ENCODE data around the gene SF3B1. TPM values are rescaled to one million over a fixed set of nuclear protein-coding genes. Genes with fewer than 3 reads are reported as not detected.

Gene SF3B1
- total and polyA plus RNA-seq, 2 of the 13 experiments (the other 11 are each of a cell fraction or from before 2014, with no cell fraction given), result 387 to 750 TPM

DNA sequence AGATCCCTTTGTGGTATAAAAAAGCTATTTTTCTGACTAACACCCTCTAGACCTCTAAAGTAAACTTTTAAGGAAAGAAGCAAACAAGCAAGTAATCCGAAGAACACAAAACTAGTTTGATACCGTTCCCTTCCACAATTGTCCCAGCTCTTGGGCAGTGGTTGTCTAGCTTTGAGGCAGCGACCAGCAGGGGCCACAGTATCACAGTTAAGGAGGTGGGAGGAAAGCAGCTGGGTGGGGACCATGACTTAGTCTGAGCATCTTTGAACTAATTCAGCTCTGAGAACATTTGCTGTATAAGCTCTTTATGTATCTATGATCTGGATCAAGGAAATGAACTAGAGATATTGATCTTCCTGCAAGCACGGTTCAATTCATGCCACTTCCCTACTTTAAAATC, 51.0 kb downstream of the SF3B1 start (continued):
- TF ChIP-seq ZNF782 (CRISPR knock-in tag; IDR thresholded peaks at IDR 0.05; ENCODE audit: borderline replicate concordance) (no peak), SIN3B (IDR thresholded peaks at IDR 0.05; ENCODE audit: low read length) (no peak), CTCF (CRISPR knock-in tag; IDR thresholded peaks at IDR 0.05) (peak; percentile 60), CSRNP1 (CRISPR knock-in tag; IDR thresholded peaks at IDR 0.05) (no peak), CREM (IDR thresholded peaks at IDR 0.05) (no peak), CREM (CRISPR knock-in tag; IDR thresholded peaks at IDR 0.05) (no peak), STAG1 (CRISPR knock-in tag; IDR thresholded peaks at IDR 0.05) (peak; percentile 56), NAIF1 (CRISPR knock-in tag; IDR thresholded peaks at IDR 0.05; ENCODE audit: borderline replicate concordance) (no peak)
- TF ChIP-seq, protein P1, sequence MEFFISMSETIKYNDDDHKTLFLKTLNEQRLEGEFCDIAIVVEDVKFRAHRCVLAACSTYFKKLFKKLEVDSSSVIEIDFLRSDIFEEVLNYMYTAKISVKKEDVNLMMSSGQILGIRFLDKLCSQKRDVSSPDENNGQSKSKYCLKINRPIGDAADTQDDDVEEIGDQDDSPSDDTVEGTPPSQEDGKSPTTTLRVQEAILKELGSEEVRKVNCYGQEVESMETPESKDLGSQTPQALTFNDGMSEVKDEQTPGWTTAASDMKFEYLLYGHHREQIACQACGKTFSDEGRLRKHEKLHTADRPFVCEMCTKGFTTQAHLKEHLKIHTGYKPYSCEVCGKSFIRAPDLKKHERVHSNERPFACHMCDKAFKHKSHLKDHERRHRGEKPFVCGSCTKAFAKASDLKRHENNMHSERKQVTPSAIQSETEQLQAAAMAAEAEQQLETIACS (CRISPR knock-in tag; IDR thresholded peaks at IDR 0.05), result no peak

- in situ Hi-C loops (cut with HindIII; ENCODE audit: extremely low pct_ligation_motif_present, low pct_unique_long_range_greater_than_20kb) (loop anchor here (5.0 to 25.0 kb wide), 3 partner anchors 194 to 619 kb away; no protein-coding TSS in a partner anchor), intact Hi-C loops (cut with micrococcal nuclease; ENCODE audit: unreplicated experiment) (no loop called here)
- Histone ChIP-seq H2AFZ (ENCODE audit: low read length) (no peak overlapping the region), H3K27me3 (ENCODE audit: control insufficient read depth in 1 of 2, insufficient read depth in 2 of 2, low read length in 2 of 2) (peaks cover 0 to 14% of the 10 kb centered on the region in 2 experiments; a peak in 1 of 5 replicates), H3K79me2 (ENCODE audit: insufficient read depth, low read length) (no peaks in the 10 kb centered on the region), H3K36me3 (replicated peaks in 1 of 2; ENCODE audit: control insufficient read depth in 1 of 2, insufficient read depth in 2 of 2, low read length in 2 of 2) (no peaks in the 10 kb centered on the region), H3K27ac (ENCODE audit: extremely low read length, insufficient read depth, low read length) (no peak overlapping the region), H3K4me1 (ENCODE audit: insufficient read depth, low read length) (0 out of 2 replicates have a peak, but pooled peaks cover 6% of the 10 kb centered on the region), H3K4me3 (replicated peaks in 1 of 3; ENCODE audit: insufficient read depth in 1 of 3, low read depth in 2 of 3, low read length in 3 of 3) (no peak overlapping the region), H3K9me3 (ENCODE audit: low read length) (no peaks in the 10 kb centered on the region), H3K9ac (ENCODE audit: insufficient read depth, low read depth, low read length) (no peak overlapping the region), H3K4me2 (ENCODE audit: low read depth, low read length) (no peak overlapping the region), H4K20me1 (ENCODE audit: insufficient read depth, low read length) (no peaks in the 10 kb centered on the region)
- ChIA-PET POLR2A (no interaction called here), CTCF (ENCODE audit: low intra/inter-chr PET ratio, low total read pairs) (no interaction called here)
- WGBS (ENCODE audit: low lambda C conversion rate), result 4% methylated on average over 1 of the region's 1 CpG
- no peak for ATAC-seq
- no peak for FAIRE-seq
- BruUV-seq (replicated peaks), result no TSS peak
- DNase-seq (ENCODE audit: low spot score), result no peak
- TF ChIP-seq ZBTB7B (CRISPR knock-in tag; IDR thresholded peaks at IDR 0.05) (no peak), SMAD3 (CRISPR knock-in tag; IDR thresholded peaks at IDR 0.05) (no peak), RFX5 (IDR thresholded peaks at IDR 0.05; ENCODE audit: low read depth, low read length) (no peak), SRF (IDR thresholded peaks at IDR 0.05; ENCODE audit: low read depth, low read length) (no peak), TOPORS (CRISPR knock-in tag; IDR thresholded peaks at IDR 0.05) (no peak), ZNF496 (CRISPR knock-in tag; IDR thresholded peaks at IDR 0.05; ENCODE audit: insufficient replicate concordance) (no peak)
- TF ChIP-seq, protein P2, sequence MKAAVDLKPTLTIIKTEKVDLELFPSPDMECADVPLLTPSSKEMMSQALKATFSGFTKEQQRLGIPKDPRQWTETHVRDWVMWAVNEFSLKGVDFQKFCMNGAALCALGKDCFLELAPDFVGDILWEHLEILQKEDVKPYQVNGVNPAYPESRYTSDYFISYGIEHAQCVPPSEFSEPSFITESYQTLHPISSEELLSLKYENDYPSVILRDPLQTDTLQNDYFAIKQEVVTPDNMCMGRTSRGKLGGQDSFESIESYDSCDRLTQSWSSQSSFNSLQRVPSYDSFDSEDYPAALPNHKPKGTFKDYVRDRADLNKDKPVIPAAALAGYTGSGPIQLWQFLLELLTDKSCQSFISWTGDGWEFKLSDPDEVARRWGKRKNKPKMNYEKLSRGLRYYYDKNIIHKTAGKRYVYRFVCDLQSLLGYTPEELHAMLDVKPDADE (CRISPR knock-in tag; IDR thresholded peaks at IDR 0.05), result no peak
- TF ChIP-seq, protein P3, sequence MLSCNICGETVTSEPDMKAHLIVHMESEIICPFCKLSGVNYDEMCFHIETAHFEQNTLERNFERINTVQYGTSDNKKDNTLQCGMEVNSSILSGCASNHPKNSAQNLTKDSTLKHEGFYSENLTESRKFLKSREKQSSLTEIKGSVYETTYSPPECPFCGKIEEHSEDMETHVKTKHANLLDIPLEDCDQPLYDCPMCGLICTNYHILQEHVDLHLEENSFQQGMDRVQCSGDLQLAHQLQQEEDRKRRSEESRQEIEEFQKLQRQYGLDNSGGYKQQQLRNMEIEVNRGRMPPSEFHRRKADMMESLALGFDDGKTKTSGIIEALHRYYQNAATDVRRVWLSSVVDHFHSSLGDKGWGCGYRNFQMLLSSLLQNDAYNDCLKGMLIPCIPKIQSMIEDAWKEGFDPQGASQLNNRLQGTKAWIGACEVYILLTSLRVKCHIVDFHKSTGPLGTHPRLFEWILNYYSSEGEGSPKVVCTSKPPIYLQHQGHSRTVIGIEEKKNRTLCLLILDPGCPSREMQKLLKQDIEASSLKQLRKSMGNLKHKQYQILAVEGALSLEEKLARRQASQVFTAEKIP (CRISPR knock-in tag; IDR thresholded peaks at IDR 0.05; ENCODE audit: borderline replicate concordance), result no peak
Observed at GRCh38 chr2:197381641-197382040, 53.2 kb downstream of the SF3B1 start.
